CD4-positive, alpha-beta memory T cell (primary cell): ENCODE measurements around the gene LRGUK. TPM values are rescaled to one million over a fixed set of nuclear protein-coding genes. Genes with fewer than 3 reads are reported as not detected.

Experiments used
- CTCF ChIA-PET: fragments of 350-600 bp; sonication (Branson Sonifier 250); formaldehyde crosslinking; loops from one replicate; lab custom pipeline; 2021; ENCODE audit warnings: inconsistent platforms; ENCODE audit not compliant: partially characterized antibody; lab: Charles Lee
- POLR2A ChIA-PET: fragments of 350-600 bp; sonication (Branson Sonifier 250); formaldehyde crosslinking; loops from one replicate; lab custom pipeline; 2021; ENCODE audit not compliant: partially characterized antibody; lab: Charles Lee
- DNase-seq, 5 donors: peaks; one replicate each; pipeline versions ENCODE4 v3.0.0 to v3.0.0-alpha.2; 2020 to 2022; ENCODE audit warnings: mixed read lengths in 1 of 5
- H3K27ac ChIP-seq: one replicate; pipeline ENCODE4 v1.7.0; 2013; ENCODE audit warnings: low read depth, low read length
- H3K27me3 ChIP-seq: 2 replicates; pipeline ENCODE4 v1.7.0; 2013; ENCODE audit warnings: mild to moderate bottlenecking, low read length, moderate library complexity; ENCODE audit not compliant: insufficient read depth
- H3K36me3 ChIP-seq: 2 replicates; pipeline ENCODE4 v1.7.0; 2013; ENCODE audit warnings: mild to moderate bottlenecking, low read length, moderate library complexity; ENCODE audit not compliant: insufficient read depth
- H3K4me1 ChIP-seq: 2 replicates; pipeline ENCODE4 v1.7.0; 2013; ENCODE audit warnings: mild to moderate bottlenecking, low read length, moderate library complexity; ENCODE audit not compliant: insufficient read depth
- H3K4me3 ChIP-seq, 2 donors: one replicate each; pipeline ENCODE4 v1.7.0; 2013; ENCODE audit warnings: low read length in 2 of 2, mild to moderate bottlenecking in 1 of 2
- H3K9me3 ChIP-seq, 2 donors: one replicate each; pipeline ENCODE4 v1.7.0; 2013; ENCODE audit warnings: low read length in 2 of 2, control low read depth in 1 of 2; ENCODE audit not compliant: control insufficient read depth in 1 of 2
- H3K27ac Mint-ChIP-seq, 7 donors: one replicate each; pipeline ENCODE4 v1.8.0; 2020 to 2021; ENCODE audit warnings: mixed read lengths in 7 of 7, mild to moderate bottlenecking in 6 of 7, inconsistent platforms in 3 of 7, moderate library complexity in 3 of 7
- H3K27me3 Mint-ChIP-seq, 2 donors: one replicate each; pipeline ENCODE4 v1.8.0; 2020 to 2021; ENCODE audit warnings: mixed read lengths in 2 of 2
- H3K36me3 Mint-ChIP-seq, 2 donors: one replicate each; pipeline ENCODE4 v1.8.0; 2020 to 2021; ENCODE audit warnings: mixed read lengths in 2 of 2, inconsistent platforms in 1 of 2, mild to moderate bottlenecking in 1 of 2
- H3K4me1 Mint-ChIP-seq, 4 donors: one replicate each; pipeline ENCODE4 v1.8.0; 2020 to 2021; ENCODE audit warnings: mixed read lengths in 4 of 4, mild to moderate bottlenecking in 1 of 4
- H3K4me3 Mint-ChIP-seq, 8 donors: one replicate each; pipeline ENCODE4 v1.8.0; 2020 to 2021; ENCODE audit warnings: mixed read lengths in 8 of 8, mild to moderate bottlenecking in 7 of 8, moderate library complexity in 6 of 8, inconsistent platforms in 3 of 8
- H3K9me3 Mint-ChIP-seq, 8 donors: one replicate each; pipeline ENCODE4 v1.8.0; 2020 to 2021; ENCODE audit warnings: mixed read lengths in 8 of 8, mild to moderate bottlenecking in 5 of 8, inconsistent platforms in 3 of 8, moderate library complexity in 1 of 8
- intact Hi-C: fragments of 100-400 bp; cut with micrococcal nuclease; formaldehyde crosslinking; loops from one replicate; pipeline ENCODE4 v1.15.1; 2023
- polyA plus RNA-seq, 2 donors: library from polyadenylated mRNA; unstranded; fragments of 300-500 nt; fragmentation: Illumina TruSeq; gene quantifications; one replicate each; pipeline ENCODE4 v1.2.3, GENCODE V29; 2021
- total RNA-seq, 2 experiments: library from RNA; stranded (reverse); gene quantifications; one replicate each; pipeline ENCODE4 v1.2.3, GENCODE V29; 2021

LRGUK gene
- total and polyA plus RNA-seq, 4 experiments from 2014 or later = 0.38 to 0.55 TPM; not detected in 2

GRCh38 chr7:134195252-134195651, 68.1 kb downstream of the LRGUK start:
- Mint-ChIP-seq H3K36me3 (no peaks in the 10 kb centered on the region), H3K4me3 (no peak overlapping the region), H3K4me1 (peaks cover 0 to 1% (median 0%) of the 10 kb centered on the region in 4 donors), H3K9me3 (no peaks in the 10 kb centered on the region), H3K27ac (no peak overlapping the region), H3K27me3 (no peaks in the 10 kb centered on the region)
- Histone ChIP-seq H3K4me1 (no peaks in the 10 kb centered on the region), H3K27ac (no peak overlapping the region), H3K27me3 (no peaks in the 10 kb centered on the region), H3K9me3 (no peaks in the 10 kb centered on the region), H3K36me3 (no peaks in the 10 kb centered on the region), H3K4me3 (no peak overlapping the region)
- intact Hi-C loops = no loop called here
- ChIA-PET CTCF (no interaction called here), POLR2A (no interaction called here)
- no peak for DNase-seq

DNA sequence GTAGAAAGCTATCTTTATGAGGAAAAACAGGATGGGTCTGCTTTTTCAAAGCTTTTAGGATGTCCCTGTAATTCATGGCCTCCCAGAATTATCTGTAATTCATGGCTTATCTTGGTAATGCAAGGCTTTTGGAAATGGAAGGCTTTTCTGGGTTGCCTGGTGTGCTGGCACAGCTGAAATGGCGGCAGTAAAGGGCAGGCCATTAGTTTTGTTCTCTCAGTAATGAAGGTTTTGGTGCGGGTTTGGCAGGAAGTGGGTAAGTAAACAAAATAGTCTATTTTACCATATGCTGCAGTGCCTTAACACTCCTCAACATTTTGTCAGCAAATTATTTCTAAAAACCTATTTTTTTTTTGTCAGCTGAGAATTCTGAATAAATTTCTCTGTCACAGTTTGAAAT, 69.3 kb downstream of the LRGUK start:
- intact Hi-C loops = no loop called here
- ChIA-PET CTCF (no interaction called here), POLR2A (no interaction called here)
- Mint-ChIP-seq H3K36me3 (no peaks in the 10 kb centered on the region), H3K4me3 (no peak overlapping the region), H3K4me1 (peaks cover 0 to 1% (median 0%) of the 10 kb centered on the region in 4 donors), H3K27ac (no peak overlapping the region), H3K9me3 (no peaks in the 10 kb centered on the region), H3K27me3 (no peaks in the 10 kb centered on the region)
- Histone ChIP-seq H3K36me3 (no peaks in the 10 kb centered on the region), H3K4me1 (no peaks in the 10 kb centered on the region), H3K9me3 (no peaks in the 10 kb centered on the region), H3K4me3 (no peak overlapping the region), H3K27me3 (no peaks in the 10 kb centered on the region), H3K27ac (no peak overlapping the region)
- DNase-seq = no peak

- no peaks in the 10 kb centered on the region for H3K27me3 Mint-ChIP-seq
- no peaks in the 10 kb centered on the region for H3K36me3 Mint-ChIP-seq
- Histone ChIP-seq H3K4me1 (no peaks in the 10 kb centered on the region), H3K27ac (no peak overlapping the region), H3K4me3 (no peak overlapping the region), H3K36me3 (no peaks in the 10 kb centered on the region), H3K9me3 (no peaks in the 10 kb centered on the region), H3K27me3 (no peaks in the 10 kb centered on the region)
- peaks cover 0 to 1% (median 0%) of the 10 kb centered on the region in 4 donors for H3K4me1 Mint-ChIP-seq
- CTCF ChIA-PET = no interaction called here
- H3K9me3 Mint-ChIP-seq = no peaks in the 10 kb centered on the region
- intact Hi-C loops = no loop called here
- H3K27ac Mint-ChIP-seq = no peak overlapping the region
- H3K4me3 Mint-ChIP-seq = no peak overlapping the region
- no peak for DNase-seq
- POLR2A ChIA-PET = no interaction called here
Observed at GRCh38 chr7:134197345-134197744, 70.2 kb downstream of the LRGUK start.

- no peaks in the 10 kb centered on the region for H3K9me3 Mint-ChIP-seq
- no peaks in the 10 kb centered on the region for H3K36me3 ChIP-seq
- no peaks in the 10 kb centered on the region for H3K9me3 ChIP-seq
- ChIA-PET CTCF (no interaction called here), POLR2A (no interaction called here)
- H3K27ac Mint-ChIP-seq = no peak overlapping the region
- H3K4me3 Mint-ChIP-seq = no peak overlapping the region
- no peak overlapping the region for H3K4me3 ChIP-seq
- no peaks in the 10 kb centered on the region for H3K36me3 Mint-ChIP-seq
- DNase-seq = no peak
- H3K4me1 Mint-ChIP-seq = no peaks in the 10 kb centered on the region
- H3K27ac ChIP-seq = no peak overlapping the region
- H3K4me1 ChIP-seq = no peaks in the 10 kb centered on the region
- intact Hi-C loops = no loop called here
- no peaks in the 10 kb centered on the region for H3K27me3 ChIP-seq
- H3K27me3 Mint-ChIP-seq = no peaks in the 10 kb centered on the region
Observed at GRCh38 chr7:134200970-134201369, 73.8 kb downstream of the LRGUK start.

GRCh38 chr7:134201569-134202261, 74.6 kb downstream of the LRGUK start:
- Histone ChIP-seq H3K27ac (no peak overlapping the region), H3K4me1 (no peaks in the 10 kb centered on the region), H3K27me3 (no peaks in the 10 kb centered on the region), H3K4me3 (no peak overlapping the region), H3K9me3 (no peaks in the 10 kb centered on the region), H3K36me3 (no peaks in the 10 kb centered on the region)
- DNase-seq = no peak
- Mint-ChIP-seq H3K27me3 (no peaks in the 10 kb centered on the region), H3K4me3 (no peak overlapping the region), H3K4me1 (no peaks in the 10 kb centered on the region), H3K36me3 (no peaks in the 10 kb centered on the region), H3K9me3 (no peaks in the 10 kb centered on the region), H3K27ac (no peak overlapping the region)
- intact Hi-C loops = no loop called here
- ChIA-PET POLR2A (interaction anchor here (0.6 kb wide), 1 partner anchor 207 kb away, joined by 3 read pairs; no protein-coding TSS in a partner anchor), CTCF (no interaction called here)

DNA sequence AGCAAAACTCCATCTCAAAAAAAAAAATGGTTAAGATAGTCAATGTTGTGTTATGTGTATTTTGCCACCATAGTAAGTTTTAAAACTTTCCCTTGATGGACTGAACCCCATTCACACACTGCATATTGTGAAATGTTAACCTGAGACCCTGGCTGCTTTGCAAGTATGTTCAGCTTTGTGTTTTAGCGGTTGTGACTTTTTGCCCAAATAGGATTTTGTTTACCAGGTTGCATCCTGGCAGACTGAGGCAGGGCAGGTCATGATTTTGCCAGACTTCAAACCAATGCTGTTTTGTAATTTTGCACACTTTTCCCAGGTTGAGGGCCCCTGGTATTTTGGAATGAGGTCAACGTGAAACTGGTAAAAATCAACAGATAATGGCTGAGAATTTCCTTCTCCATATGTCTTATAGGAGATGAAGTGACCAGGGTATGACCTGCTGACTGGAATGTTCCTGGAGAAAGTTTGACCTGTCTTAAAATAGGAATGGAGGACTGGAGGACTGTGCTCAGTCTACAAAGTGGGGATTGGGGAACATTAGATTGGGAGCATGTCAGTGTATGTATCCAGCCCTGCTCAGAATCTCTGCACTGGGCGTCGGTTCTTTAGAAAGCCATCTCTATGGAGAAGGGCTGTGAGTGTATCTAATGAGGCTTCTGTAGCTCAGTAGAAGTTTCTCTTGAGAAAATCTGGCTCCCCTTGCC, 76.2 kb downstream of the LRGUK start:
- Histone ChIP-seq H3K9me3 (no peaks in the 10 kb centered on the region), H3K27ac (no peak overlapping the region), H3K4me1 (no peaks in the 10 kb centered on the region), H3K4me3 (no peak overlapping the region), H3K36me3 (no peaks in the 10 kb centered on the region), H3K27me3 (no peaks in the 10 kb centered on the region)
- ChIA-PET POLR2A (interaction anchor here (0.6 kb wide), 1 partner anchor 29 kb away, joined by 3 read pairs; no protein-coding TSS in a partner anchor), CTCF (no interaction called here)
- Mint-ChIP-seq H3K4me1 (no peaks in the 10 kb centered on the region), H3K27ac (no peak overlapping the region), H3K4me3 (no peak overlapping the region), H3K9me3 (no peaks in the 10 kb centered on the region), H3K36me3 (no peaks in the 10 kb centered on the region), H3K27me3 (no peaks in the 10 kb centered on the region)
- DNase-seq = no peak
- intact Hi-C loops = no loop called here

GRCh38 chr7:134209322-134210015, 82.3 kb downstream of the LRGUK start:
- no peaks in the 10 kb centered on the region for H3K36me3 Mint-ChIP-seq

More at GRCh38 chr7:134209322-134210015, 82.3 kb downstream of the LRGUK start:
- H3K27me3 ChIP-seq = no peaks in the 10 kb centered on the region
- H3K4me3 ChIP-seq = no peak overlapping the region
- no peaks in the 10 kb centered on the region for H3K9me3 ChIP-seq
- Mint-ChIP-seq H3K4me1 (no peaks in the 10 kb centered on the region), H3K27ac (no peak overlapping the region), H3K9me3 (no peaks in the 10 kb centered on the region), H3K27me3 (peaks cover 2 to 5% of the 10 kb centered on the region in 2 donors), H3K4me3 (no peak overlapping the region)
- no peak overlapping the region for H3K27ac ChIP-seq
- DNase-seq = no peak
- H3K4me1 ChIP-seq = no peaks in the 10 kb centered on the region
- intact Hi-C loops = no loop called here
- CTCF ChIA-PET = no interaction called here
- POLR2A ChIA-PET = no interaction called here
- no peaks in the 10 kb centered on the region for H3K36me3 ChIP-seq
